GM19455 (cell line): ENCODE measurements around the gene NPIPA3.
"Not testable (repeated sequence)": the region's sequence is repeated elsewhere in the genome, so short reads cannot be mapped to it uniquely, and the experiment has no call there.

ENCODE experiments used
- ATAC-seq: cut with Tn5 transposase; IDR thresholded peaks from one replicate; pipeline ENCODE4 v1.9.1; 2021; ENCODE audit not compliant: unreplicated experiment

The NPIPA3 gene

GRCh38 chr16:14703156-14704011 is at the start of gene NPIPA3:
TSS of gene NPIPA3 (plus strand) at chr16:14703411. CDS start at chr16:14708944, 5,533 bp downstream.
- peak; percentile 97 for ATAC-seq

DNA sequence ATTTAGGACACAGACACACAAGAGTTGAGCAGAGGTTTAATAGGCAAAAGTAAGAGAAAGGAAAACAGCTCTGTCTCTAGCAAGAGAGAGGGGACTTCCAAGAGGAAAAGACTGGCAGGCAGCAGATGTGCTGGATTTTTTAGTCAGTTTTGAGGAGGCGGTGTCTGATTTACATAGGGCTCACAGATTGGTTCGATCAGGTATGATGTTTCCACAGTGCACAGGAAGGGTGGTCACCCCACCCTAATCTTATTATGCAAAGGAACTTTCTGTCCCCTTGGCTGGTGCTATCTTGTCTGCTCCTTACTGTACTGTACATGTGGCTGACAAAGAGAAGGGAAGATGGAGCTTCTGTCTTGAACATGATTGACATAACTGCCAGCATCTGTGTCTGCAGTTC is 45.1 kb upstream of the NPIPA3 start:
- peak; percentile 64 for ATAC-seq

DNA sequence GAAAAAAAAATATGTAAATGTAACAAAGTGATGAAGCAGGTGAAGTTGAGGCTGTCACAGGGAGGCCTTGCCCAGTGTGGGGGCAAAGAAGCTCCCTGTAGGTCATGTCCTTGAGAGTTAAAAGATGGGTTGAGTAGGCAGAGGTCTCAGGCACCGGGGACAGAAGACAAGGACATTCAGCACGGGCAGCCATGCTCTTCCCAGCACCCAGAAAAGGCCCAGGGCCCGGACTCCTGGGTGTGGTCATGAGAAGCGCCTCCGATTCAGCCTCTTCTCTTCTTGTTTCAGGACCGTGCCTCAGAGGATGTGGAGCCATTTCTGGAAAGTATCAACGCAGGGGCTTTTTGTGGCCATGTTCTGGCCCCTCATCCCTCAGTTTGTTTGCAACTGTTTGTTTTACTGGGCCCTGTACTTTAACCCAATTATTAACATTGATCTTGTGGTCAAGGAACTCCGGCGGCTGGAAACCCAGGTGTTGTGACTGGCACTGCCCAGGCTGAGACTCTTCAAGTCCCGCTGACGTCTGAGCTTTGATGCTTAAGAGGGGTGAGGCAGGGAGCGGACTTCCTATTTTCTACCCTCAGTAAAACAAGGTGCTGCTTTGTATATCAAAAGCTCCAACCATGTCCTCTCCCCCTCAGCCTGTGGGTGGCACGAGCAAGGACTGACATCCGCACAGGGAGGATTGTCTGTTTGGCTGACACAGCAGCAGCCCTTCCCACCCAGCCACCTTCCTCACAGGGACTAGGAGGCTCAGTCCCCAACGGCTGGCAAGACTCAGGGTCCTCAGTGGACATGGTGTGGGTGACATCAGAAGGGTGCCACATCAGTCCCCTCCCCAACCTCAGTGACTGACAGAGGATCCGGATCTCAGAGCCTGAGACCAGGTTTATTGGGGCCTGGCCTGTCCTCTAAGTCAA is 35.6 kb upstream of the NPIPA3 start:
- ATAC-seq = no peak

DNA sequence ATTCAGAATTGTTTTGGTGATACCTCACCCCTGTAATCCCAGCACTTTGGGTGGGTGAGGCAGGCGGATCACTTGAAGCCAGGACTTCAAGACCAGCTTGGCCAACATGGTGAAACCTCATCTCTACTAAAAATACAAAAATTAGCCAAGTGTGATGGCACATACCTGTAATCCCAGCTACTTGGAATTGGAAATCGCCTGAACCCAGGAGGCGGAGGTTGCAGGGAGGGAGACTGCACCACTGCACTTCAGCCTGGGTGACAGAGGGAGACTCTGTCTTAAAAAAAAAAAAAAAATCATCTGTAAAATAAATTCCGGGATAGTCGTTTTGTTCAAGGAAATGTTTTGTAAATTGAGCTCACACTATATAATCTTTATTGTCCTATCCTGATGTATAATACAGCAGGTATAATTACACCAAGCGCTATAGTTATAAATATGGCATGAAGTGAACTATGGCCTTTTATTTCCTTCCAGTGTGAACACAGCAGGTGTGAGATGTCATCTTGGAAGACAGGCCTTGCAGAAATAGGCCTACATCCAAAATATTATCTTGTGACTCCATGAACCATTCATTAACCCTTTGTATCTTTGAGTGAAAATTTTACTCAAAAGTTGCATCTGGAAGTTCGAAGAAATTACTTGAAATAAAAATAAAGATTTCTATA is 34.5 kb upstream of the NPIPA3 start:
- ATAC-seq = no peak

DNA sequence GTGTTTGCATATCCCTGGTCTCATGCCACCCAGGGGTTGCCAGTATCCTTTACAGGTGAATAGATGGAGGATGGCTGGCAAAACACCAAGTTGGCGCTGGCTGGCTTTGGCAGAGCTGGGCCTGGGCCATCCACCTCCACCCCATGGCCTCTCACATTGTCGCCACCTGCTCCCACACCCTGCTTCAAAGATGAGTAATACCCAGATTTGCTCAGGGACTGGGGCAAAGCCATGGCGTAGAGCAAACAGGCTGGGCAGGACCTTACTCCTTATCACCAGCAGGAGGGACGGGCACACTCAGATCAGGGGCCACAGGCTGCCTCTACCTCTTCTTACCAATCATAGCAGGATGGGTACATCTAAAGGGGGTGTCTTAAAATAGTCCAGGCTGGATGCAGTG is 33.4 kb upstream of the NPIPA3 start:
- ATAC-seq = no peak

DNA sequence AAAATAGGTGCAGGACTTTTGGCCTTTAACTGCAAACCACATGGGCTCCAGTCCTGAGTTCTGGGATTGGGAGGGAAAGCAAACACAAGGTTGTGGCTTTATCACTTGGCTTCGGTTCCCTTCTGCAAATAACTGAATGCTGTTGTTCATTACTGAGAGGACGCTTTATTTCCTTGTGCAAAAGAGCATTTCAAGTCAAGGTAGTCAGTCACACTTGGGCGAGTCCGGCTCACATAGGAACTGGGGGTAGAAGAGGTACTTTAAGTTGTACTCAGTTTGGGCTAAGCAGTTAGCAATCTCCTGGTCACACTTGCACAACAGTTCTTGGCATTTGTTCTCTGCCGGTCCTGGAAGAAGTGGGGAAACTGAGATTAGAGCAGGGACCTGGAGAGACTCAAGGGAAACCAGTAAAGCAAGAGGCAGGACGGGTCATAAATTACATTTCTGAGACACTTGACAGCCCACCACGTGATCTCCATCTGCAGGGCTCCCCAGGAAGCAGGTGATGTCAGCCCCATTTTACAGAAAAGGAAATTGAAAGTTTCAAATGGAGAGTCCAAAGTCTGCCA is 30.7 kb upstream of the NPIPA3 start:
- ATAC-seq = peak; percentile 65

GRCh38 chr16:14676633-14677032 is 26.6 kb upstream of the NPIPA3 start:
- no peak for ATAC-seq

GRCh38 chr16:14677627-14678026 is 25.6 kb upstream of the NPIPA3 start:
- no peak for ATAC-seq

- ATAC-seq = no peak
Measured at GRCh38 chr16:14678748-14679497, 24.3 kb upstream of the NPIPA3 start.

- not testable (repeated sequence) for ATAC-seq
Measured at GRCh38 chr16:14680396-14680795, 22.8 kb upstream of the NPIPA3 start.

DNA sequence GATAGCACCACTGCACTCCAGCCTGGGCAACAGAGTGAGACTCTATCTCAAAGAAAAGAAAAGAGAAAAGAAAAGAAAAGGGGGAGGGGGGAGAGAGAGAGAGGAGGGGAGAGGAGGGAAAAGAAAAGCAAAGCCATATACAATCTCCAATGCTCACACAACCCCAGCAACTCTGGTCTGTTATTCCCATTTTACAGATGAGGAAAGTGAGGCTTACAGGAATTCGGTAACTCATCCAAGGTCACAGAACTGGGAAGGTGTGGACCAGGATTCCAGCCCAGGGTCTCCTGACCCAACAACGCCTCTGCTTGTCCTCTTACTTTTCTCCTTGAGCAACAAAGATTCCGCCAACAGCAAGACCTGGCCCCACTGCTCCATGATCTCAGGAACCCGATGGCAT is 22.1 kb upstream of the NPIPA3 start:
- ATAC-seq = no peak

GRCh38 chr16:14682121-14682520 is 21.1 kb upstream of the NPIPA3 start:
- no peak for ATAC-seq

GRCh38 chr16:14685870-14686793 is 17.1 kb upstream of the NPIPA3 start:
- not testable (repeated sequence) for ATAC-seq

DNA sequence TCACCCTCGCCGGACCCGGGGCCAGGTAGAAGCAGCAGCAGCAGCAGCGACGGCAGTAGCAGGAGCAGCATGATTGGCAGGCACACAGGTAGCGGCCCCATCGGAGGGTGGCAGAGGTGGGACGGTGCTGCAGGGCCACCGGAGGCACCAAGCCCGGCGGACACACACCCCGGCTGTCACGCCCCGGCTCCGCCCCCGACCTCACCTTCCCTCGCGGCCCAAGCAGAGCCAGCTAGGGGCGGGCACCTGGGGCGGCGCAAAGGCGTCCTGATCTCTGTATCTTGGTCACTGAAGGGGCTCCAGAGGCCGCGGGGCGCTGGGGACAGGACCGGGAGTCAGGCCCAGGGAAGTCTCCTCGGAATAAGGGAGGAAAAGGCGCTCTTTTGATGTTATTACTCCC is 9.1 kb upstream of the NPIPA3 start, which contains the start of gene PLA2G10:
PLA2G10 (minus strand) TSS at position 180 of the 400 bp plus-strand sequence; CDS start at position 101, 79 bp downstream.
- not testable (repeated sequence) for ATAC-seq

DNA sequence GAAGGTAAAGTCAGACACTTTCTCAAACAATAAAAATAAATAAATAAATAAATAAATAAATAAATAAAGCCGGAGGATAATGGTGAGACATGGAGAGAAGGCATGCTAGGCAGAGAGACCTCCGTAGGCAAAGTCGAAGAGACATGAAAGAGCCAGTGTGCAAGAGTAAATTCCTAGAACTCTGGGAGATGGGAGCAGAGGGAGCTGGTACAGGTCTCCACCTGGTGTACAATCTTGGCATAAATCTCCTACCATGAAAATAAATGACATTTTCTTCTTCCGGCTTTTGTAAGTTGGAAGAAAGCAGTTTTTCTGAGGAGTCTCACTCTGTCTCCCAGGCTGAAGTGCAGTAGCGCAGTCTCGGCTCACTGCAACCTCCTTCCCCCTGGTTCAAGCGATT is 1.4 kb upstream of the NPIPA3 start:
- not testable (repeated sequence) for ATAC-seq

- ATAC-seq = not testable (repeated sequence)
Measured at GRCh38 chr16:14702672-14703071, 539 bp upstream of the NPIPA3 start.

DNA sequence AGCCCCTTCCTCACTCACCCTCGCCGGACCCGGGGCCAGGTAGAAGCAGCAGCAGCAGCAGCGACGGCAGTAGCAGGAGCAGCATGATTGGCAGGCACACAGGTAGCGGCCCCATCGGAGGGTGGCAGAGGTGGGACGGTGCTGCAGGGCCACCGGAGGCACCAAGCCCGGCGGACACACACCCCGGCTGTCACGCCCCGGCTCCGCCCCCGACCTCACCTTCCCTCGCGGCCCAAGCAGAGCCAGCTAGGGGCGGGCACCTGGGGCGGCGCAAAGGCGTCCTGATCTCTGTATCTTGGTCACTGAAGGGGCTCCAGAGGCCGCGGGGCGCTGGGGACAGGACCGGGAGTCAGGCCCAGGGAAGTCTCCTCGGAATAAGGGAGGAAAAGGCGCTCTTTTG is 30.0 kb downstream of the NPIPA3 start:
- not testable (repeated sequence) for ATAC-seq

DNA sequence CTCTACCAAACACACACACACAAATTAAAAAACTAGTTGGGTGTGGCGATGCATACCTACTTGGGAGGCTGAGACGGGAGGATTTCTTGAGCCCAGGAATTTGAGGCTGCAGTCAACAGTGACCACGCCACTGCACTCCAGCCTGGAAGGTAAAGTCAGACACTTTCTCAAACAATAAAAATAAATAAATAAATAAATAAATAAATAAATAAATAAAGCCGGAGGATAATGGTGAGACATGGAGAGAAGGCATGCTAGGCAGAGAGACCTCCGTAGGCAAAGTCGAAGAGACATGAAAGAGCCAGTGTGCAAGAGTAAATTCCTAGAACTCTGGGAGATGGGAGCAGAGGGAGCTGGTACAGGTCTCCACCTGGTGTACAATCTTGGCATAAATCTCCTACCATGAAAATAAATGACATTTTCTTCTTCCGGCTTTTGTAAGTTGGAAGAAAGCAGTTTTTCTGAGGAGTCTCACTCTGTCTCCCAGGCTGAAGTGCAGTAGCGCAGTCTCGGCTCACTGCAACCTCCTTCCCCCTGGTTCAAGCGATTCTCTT is 37.7 kb downstream of the NPIPA3 start:
- not testable (repeated sequence) for ATAC-seq

- not testable (repeated sequence) for ATAC-seq
Measured at GRCh38 chr16:14741794-14742193, 38.6 kb downstream of the NPIPA3 start.
